Measurements from ENCODE around the gene MINDY4.

DNA sequence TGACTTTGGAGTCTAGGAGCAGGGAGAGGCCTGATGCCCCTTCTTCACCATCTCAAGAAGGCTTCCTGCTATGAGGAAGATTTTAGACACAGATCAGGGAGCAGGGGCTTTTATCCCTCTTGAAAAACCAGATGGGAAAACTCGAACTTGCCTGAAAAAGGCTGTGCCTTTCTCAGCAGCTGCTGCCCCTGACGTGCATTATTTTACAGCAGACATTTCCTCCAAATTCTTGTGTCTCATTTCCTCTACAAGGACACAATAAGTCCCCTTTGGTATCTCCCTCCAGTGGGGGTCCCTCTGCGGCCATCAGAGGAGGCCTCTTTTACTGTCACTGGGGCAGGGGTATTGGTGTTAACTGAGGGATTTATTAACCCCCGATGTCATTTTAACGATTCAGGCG is 102.4 kb downstream of the MINDY4 start:
- TF ChIP-seq, protein P1, sequence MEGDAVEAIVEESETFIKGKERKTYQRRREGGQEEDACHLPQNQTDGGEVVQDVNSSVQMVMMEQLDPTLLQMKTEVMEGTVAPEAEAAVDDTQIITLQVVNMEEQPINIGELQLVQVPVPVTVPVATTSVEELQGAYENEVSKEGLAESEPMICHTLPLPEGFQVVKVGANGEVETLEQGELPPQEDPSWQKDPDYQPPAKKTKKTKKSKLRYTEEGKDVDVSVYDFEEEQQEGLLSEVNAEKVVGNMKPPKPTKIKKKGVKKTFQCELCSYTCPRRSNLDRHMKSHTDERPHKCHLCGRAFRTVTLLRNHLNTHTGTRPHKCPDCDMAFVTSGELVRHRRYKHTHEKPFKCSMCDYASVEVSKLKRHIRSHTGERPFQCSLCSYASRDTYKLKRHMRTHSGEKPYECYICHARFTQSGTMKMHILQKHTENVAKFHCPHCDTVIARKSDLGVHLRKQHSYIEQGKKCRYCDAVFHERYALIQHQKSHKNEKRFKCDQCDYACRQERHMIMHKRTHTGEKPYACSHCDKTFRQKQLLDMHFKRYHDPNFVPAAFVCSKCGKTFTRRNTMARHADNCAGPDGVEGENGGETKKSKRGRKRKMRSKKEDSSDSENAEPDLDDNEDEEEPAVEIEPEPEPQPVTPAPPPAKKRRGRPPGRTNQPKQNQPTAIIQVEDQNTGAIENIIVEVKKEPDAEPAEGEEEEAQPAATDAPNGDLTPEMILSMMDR (IDR thresholded peaks at IDR 0.05; ENCODE audit: insufficient read depth, low read length, poor library complexity, severe bottlenecking): no peak
- no peak for TF ChIP-seq EZH2phosphoT487 (conservative IDR thresholded peaks at IDR 0.05; ENCODE audit: low read length)

Data from SU-DHL-6 (cell line).